Caco-2 (cell line): ENCODE data around the gene MACROD1. TPM values are rescaled to one million over a fixed set of nuclear protein-coding genes. Genes with fewer than 3 reads are reported as not detected.

Experiments used
- BruUV-seq: library from RNA; stranded (reverse); fragments of 400-500 nt; replicated peaks from 2 replicates; lab custom pipeline; 2021; lab: Mats Ljungman, UMichigan
- CTCF ChIA-PET: fragments of 300-600 bp; sonication (Branson Sonifier 250); formaldehyde crosslinking; loops from one replicate; lab custom pipeline; 2022; ENCODE audit warnings: antibody characterized with exemption; lab: Charles Lee
- POLR2A ChIA-PET: fragments of 300-600 bp; sonication (Branson Sonifier 250); formaldehyde crosslinking; loops from one replicate; lab custom pipeline; 2022; ENCODE audit warnings: antibody characterized with exemption; lab: Charles Lee
- DNase-seq, 2 experiments: peaks; one replicate each; pipeline versions ENCODE4 v3.0.0 to v3.0.0-alpha.2; 2020 to 2022
- H3K27me3 ChIP-seq: replicated peaks from 2 replicates; pipeline ENCODE4 v1.6.0; 2011; ENCODE audit warnings: low read length; ENCODE audit not compliant: control insufficient read depth, insufficient read depth
- H3K36me3 ChIP-seq: 2 replicates; pipeline ENCODE4 v1.5.1; 2011; ENCODE audit warnings: low read length; ENCODE audit not compliant: control insufficient read depth, insufficient read depth
- H3K4me1 ChIP-seq: fragments of 250-450 bp; sonication (Bioruptor Pico); 2 replicates; pipeline ENCODE4 v1.5.1; 2020; ENCODE audit warnings: mild to moderate bottlenecking
- H3K4me3 ChIP-seq: 2 replicates; pipeline ENCODE4 v1.5.1; 2011; ENCODE audit warnings: low read depth, mild to moderate bottlenecking, control low read depth, low read length
- H3K9me3 ChIP-seq: fragments of 250-450 bp; sonication (Bioruptor Pico); 2 replicates; pipeline ENCODE4 v1.5.1; 2020; ENCODE audit warnings: mild to moderate bottlenecking, moderate library complexity
- H3K27ac Mint-ChIP-seq: one replicate; pipeline ENCODE4 v1.8.0; 2022; ENCODE audit warnings: mixed read lengths; ENCODE audit not compliant: unreplicated experiment
- H3K27me3 Mint-ChIP-seq: one replicate; pipeline ENCODE4 v1.8.0; 2022; ENCODE audit warnings: mixed read lengths; ENCODE audit not compliant: insufficient read depth, unreplicated experiment
- H3K36me3 Mint-ChIP-seq: one replicate; pipeline ENCODE4 v1.8.0; 2022; ENCODE audit warnings: mild to moderate bottlenecking, mixed read lengths; ENCODE audit not compliant: insufficient read depth, unreplicated experiment
- H3K4me1 Mint-ChIP-seq: one replicate; pipeline ENCODE4 v1.8.0; 2022; ENCODE audit warnings: low read depth, mixed read lengths; ENCODE audit not compliant: unreplicated experiment
- H3K4me3 Mint-ChIP-seq: one replicate; pipeline ENCODE4 v1.8.0; 2022; ENCODE audit warnings: mild to moderate bottlenecking, moderate library complexity, mixed read lengths; ENCODE audit not compliant: unreplicated experiment
- H3K9me3 Mint-ChIP-seq: one replicate; pipeline ENCODE4 v1.8.0; 2022; ENCODE audit warnings: mixed read lengths; ENCODE audit not compliant: unreplicated experiment
- intact Hi-C: fragments of 100-400 bp; cut with micrococcal nuclease; formaldehyde crosslinking; loops from one replicate; pipeline ENCODE4 v1.10.0; 2022; ENCODE audit not compliant: unreplicated experiment
- total RNA-seq: library from RNA; stranded (reverse); gene quantifications from 2 replicates; pipeline ENCODE4 v1.2.3, GENCODE V29; 2022
- TF ChIP-seq, protein P1 (sequence below), 2 experiments: fragments of 200-600 bp in 1 of 2; IDR thresholded peaks; 1 replicate in 1 of 2; 2 replicates in 1 of 2; pipeline versions ENCODE4 v1.5.1 to v1.8.0; 2011 to 2022; ENCODE audit warnings: antibody characterized with exemption in 1 of 2, control low read depth in 1 of 2, inconsistent platforms in 1 of 2, low read depth in 1 of 2, low read length in 1 of 2, mild to moderate bottlenecking in 1 of 2, moderate library complexity in 1 of 2; ENCODE audit not compliant: insufficient read depth in 1 of 2, severe bottlenecking in 1 of 2, unreplicated experiment in 1 of 2

MACROD1 gene
- total RNA-seq, 1 experiment from 2014 or later = 29.6 TPM

DNA sequence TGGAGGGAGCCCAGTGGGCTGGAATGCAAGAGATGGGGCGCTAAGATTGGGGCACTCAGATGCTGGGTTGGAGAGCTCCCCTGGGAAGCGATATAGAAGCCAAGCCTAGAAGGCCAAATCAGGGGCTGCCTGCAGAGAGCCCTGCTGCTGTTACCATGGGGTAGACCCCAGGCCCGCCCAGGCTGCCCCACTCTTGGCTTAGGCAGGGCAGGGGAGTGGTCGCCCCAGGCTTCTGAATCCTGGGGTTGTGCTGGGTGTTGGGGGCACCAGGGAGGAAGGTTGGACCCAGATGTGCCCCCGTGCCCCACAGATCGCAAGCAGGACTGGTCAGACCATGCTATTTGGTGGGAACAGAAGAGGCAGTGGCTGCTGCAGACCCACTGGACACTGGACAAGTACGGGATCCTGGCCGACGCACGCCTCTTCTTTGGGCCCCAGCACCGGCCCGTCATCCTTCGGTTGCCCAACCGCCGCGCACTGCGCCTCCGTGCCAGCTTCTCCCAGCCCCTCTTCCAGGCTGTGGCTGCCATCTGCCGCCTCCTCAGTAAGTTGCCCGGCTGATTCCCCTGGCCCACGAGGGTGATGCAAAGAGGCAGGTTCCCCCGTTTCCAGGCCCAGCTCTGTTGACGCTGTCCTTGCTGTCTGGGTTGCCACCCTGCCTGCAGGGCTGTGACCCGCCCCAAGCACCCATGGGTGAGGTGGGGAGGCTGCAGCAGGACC lies 44.5 kb upstream of the MACROD1 start:
- Mint-ChIP-seq H3K4me3 (no peak overlapping the region), H3K9me3 (no peaks in the 10 kb centered on the region), H3K4me1 (no peaks in the 10 kb centered on the region), H3K27me3 (no peaks in the 10 kb centered on the region), H3K27ac (no peak overlapping the region), H3K36me3 (peaks cover 57% of the 10 kb centered on the region)
- no peaks in the 10 kb centered on the region for H3K27me3 ChIP-seq
- no peak for DNase-seq
- CTCF ChIA-PET = interaction anchor here (0.5 to 1.0 kb wide), 3 partner anchors 20 to 107 kb away, joined by 3 read pairs; partner anchors contain the start of genes PRDX5 and TRMT112
- no peaks in the 10 kb centered on the region for H3K9me3 ChIP-seq
- POLR2A ChIA-PET = no interaction called here
- intact Hi-C loops = no loop called here
- no TSS peak for BruUV-seq
- H3K4me1 ChIP-seq = no peaks in the 10 kb centered on the region
- H3K4me3 ChIP-seq = no peak overlapping the region
- no peaks in the 10 kb centered on the region; the same call in none of the 2 replicates for H3K36me3 ChIP-seq
- TF ChIP-seq, protein P1, sequence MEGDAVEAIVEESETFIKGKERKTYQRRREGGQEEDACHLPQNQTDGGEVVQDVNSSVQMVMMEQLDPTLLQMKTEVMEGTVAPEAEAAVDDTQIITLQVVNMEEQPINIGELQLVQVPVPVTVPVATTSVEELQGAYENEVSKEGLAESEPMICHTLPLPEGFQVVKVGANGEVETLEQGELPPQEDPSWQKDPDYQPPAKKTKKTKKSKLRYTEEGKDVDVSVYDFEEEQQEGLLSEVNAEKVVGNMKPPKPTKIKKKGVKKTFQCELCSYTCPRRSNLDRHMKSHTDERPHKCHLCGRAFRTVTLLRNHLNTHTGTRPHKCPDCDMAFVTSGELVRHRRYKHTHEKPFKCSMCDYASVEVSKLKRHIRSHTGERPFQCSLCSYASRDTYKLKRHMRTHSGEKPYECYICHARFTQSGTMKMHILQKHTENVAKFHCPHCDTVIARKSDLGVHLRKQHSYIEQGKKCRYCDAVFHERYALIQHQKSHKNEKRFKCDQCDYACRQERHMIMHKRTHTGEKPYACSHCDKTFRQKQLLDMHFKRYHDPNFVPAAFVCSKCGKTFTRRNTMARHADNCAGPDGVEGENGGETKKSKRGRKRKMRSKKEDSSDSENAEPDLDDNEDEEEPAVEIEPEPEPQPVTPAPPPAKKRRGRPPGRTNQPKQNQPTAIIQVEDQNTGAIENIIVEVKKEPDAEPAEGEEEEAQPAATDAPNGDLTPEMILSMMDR (IDR thresholded peaks at IDR 0.05; ENCODE audit: insufficient read depth in 1 of 2, low read depth in 1 of 2, low read length in 1 of 2, severe bottlenecking in 1 of 2, unreplicated experiment in 1 of 2) = no peak

DNA sequence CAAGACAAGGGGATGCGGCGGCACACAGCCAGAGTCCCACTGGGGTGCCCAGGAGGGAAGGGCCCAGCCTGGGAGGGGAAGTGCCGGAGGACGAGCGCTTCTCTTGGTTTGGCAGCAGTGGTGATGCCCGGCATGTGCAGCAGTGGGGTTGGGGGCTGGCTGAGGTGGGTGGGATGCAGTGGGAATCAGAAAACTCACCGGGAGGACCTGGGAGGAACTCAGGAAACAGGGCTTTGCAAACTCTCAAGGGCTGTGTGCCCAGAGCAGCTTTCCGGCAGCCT lies 43.6 kb upstream of the MACROD1 start:
- intact Hi-C loops = no loop called here
- CTCF ChIA-PET = no interaction called here
- no peak overlapping the region for H3K27ac Mint-ChIP-seq

DNA sequence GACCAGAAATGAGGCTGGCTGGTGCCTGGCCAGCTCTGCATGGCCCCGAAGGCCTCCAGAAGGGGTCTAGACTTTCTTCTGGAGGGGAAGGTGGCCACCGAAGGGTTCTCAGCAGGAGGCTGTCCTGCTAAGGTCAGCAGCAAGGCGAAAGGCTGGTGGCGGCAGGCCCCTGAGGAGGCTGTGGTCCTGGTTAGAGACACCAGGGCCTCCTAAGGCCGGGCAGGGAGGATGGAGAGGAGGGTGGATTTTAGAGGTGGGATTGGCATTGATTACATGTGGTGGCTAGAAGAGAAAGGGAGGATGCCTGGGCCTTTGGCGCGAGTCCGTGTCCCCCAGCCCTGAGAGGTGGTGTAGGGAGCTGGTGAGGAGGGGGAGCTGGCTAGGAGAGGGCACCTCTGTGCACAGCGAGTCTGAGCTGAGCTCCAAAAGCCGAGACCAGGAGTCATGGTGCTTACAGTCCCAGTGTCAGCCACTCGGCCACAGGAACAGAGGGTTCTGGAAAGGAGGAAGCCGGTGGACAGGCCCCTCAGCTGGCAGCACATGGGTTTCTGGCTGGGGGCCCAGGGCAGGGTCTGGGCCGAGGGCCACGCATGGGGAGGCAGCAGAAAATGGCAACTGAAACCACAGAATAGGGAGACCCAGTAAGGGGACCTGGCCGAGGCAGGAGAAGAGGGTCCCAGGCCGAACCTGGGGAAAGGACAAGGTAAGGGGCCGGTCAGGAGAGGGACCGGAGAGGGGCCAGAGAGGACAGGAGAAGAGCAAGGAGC lies 43.1 kb upstream of the MACROD1 start:
- Mint-ChIP-seq H3K36me3 (peaks cover 64% of the 10 kb centered on the region), H3K27me3 (no peaks in the 10 kb centered on the region), H3K4me1 (no peaks in the 10 kb centered on the region), H3K27ac (no peak overlapping the region), H3K4me3 (no peak overlapping the region), H3K9me3 (no peaks in the 10 kb centered on the region)
- H3K9me3 ChIP-seq = no peaks in the 10 kb centered on the region
- BruUV-seq = no TSS peak
- no peaks in the 10 kb centered on the region for H3K27me3 ChIP-seq
- ChIA-PET CTCF (no interaction called here), POLR2A (interaction anchor here (0.5 kb wide), 1 partner anchor 555 kb away, joined by 5 read pairs; no protein-coding TSS in a partner anchor)
- no peak overlapping the region for H3K4me3 ChIP-seq
- H3K36me3 ChIP-seq = no peaks in the 10 kb centered on the region; the same call in none of the 2 replicates
- H3K4me1 ChIP-seq = no peaks in the 10 kb centered on the region
- TF ChIP-seq, protein P1 (IDR thresholded peaks at IDR 0.05; ENCODE audit: insufficient read depth in 1 of 2, low read depth in 1 of 2, low read length in 1 of 2, severe bottlenecking in 1 of 2, unreplicated experiment in 1 of 2) = no peak
- no peak for DNase-seq
- intact Hi-C loops = no loop called here

More for the DNA sequence above, 43.6 kb upstream of the MACROD1 start:
- Histone ChIP-seq H3K36me3 (no peaks in the 10 kb centered on the region; the same call in none of the 2 replicates), H3K9me3 (no peaks in the 10 kb centered on the region), H3K4me3 (no peak overlapping the region), H3K27me3 (no peaks in the 10 kb centered on the region), H3K4me1 (no peaks in the 10 kb centered on the region)
- H3K4me1 Mint-ChIP-seq = no peaks in the 10 kb centered on the region
- POLR2A ChIA-PET = interaction anchor here (0.5 kb wide), 1 partner anchor 556 kb away, joined by 5 read pairs; no protein-coding TSS in a partner anchor
- peak in 1 of 2 experiments; percentile 39 for DNase-seq
- H3K36me3 Mint-ChIP-seq = peaks cover 59% of the 10 kb centered on the region
- no peaks in the 10 kb centered on the region for H3K27me3 Mint-ChIP-seq
- H3K9me3 Mint-ChIP-seq = no peaks in the 10 kb centered on the region
- no peak overlapping the region for H3K4me3 Mint-ChIP-seq
- TF ChIP-seq, protein P1 (IDR thresholded peaks at IDR 0.05; ENCODE audit: insufficient read depth in 1 of 2, low read depth in 1 of 2, low read length in 1 of 2, severe bottlenecking in 1 of 2, unreplicated experiment in 1 of 2) = no peak
- no TSS peak for BruUV-seq
